Loucy (cell line): ENCODE measurements around the gene FCN2.

Experiments used
- H2AFZ ChIP-seq: fragments of 200-600 bp; sonication (generic); 2 replicates; pipeline ENCODE4 v1.6.0; 2016; ENCODE audit warnings: antibody characterized with exemption, mild to moderate bottlenecking, low read length, moderate library complexity
- H3F3A ChIP-seq: fragments of 200-600 bp; 2 replicates; pipeline ENCODE4 v1.6.0; 2016; ENCODE audit warnings: antibody characterized with exemption, low read depth, mild to moderate bottlenecking
- H3K27me3 ChIP-seq: fragments of 200-600 bp; sonication (generic); 2 replicates; pipeline ENCODE4 v1.6.1; 2014; ENCODE audit warnings: low read length, mild to moderate bottlenecking; ENCODE audit not compliant: insufficient read depth, poor library complexity, severe bottlenecking
- H3K36me3 ChIP-seq: fragments of 200-600 bp; sonication (generic); 2 replicates; pipeline ENCODE4 v1.6.1; 2016; ENCODE audit warnings: low read length; ENCODE audit not compliant: insufficient read depth
- H3K4me1 ChIP-seq: fragments of 200-600 bp; sonication (generic); 2 replicates; pipeline ENCODE4 v1.5.1; 2014; ENCODE audit warnings: low read length, mild to moderate bottlenecking; ENCODE audit not compliant: insufficient read depth, poor library complexity, severe bottlenecking
- H3K4me2 ChIP-seq: fragments of 200-600 bp; sonication (generic); 2 replicates; pipeline ENCODE4 v1.6.0; 2014; ENCODE audit warnings: antibody characterized with exemption, low read length, low read depth, mild to moderate bottlenecking; ENCODE audit not compliant: poor library complexity, severe bottlenecking
- H3K4me3 ChIP-seq: fragments of 200-600 bp; sonication (generic); 2 replicates; pipeline ENCODE4 v1.5.1; 2014; ENCODE audit warnings: low read length, mild to moderate bottlenecking, mixed read lengths; ENCODE audit not compliant: poor library complexity, severe bottlenecking
- H3K79me2 ChIP-seq: fragments of 200-600 bp; sonication (generic); 2 replicates; pipeline ENCODE4 v1.6.1; 2014; ENCODE audit warnings: low read length; ENCODE audit not compliant: insufficient read depth
- H3K9ac ChIP-seq: fragments of 200-600 bp; sonication (generic); 2 replicates; pipeline ENCODE4 v1.6.0; 2014; ENCODE audit warnings: mild to moderate bottlenecking, low read depth, low read length, moderate library complexity; ENCODE audit not compliant: poor library complexity, severe bottlenecking
- H3K9me2 ChIP-seq: fragments of 200-600 bp; sonication (generic); replicated peaks from 2 replicates; pipeline ENCODE4 v1.6.1; 2016; ENCODE audit warnings: low read depth, low read length, mixed read lengths
- H3K9me3 ChIP-seq: fragments of 200-600 bp; sonication (generic); 2 replicates; pipeline ENCODE4 v1.6.1; 2014; ENCODE audit warnings: mild to moderate bottlenecking, antibody characterized with exemption, low read length, low read depth; ENCODE audit not compliant: insufficient read depth
- H4K20me1 ChIP-seq: fragments of 200-600 bp; sonication (generic); 2 replicates; pipeline ENCODE4 v1.6.0; 2014; ENCODE audit warnings: antibody characterized with exemption, low read length, mild to moderate bottlenecking; ENCODE audit not compliant: insufficient read depth, poor library complexity, severe bottlenecking
- EZH2phosphoT487 ChIP-seq: fragments of 200-600 bp; IDR thresholded peaks from 2 replicates; pipeline ENCODE4 v1.6.1; 2018; ENCODE audit warnings: antibody characterized with exemption, mild to moderate bottlenecking, moderate library complexity, borderline replicate concordance
- TF ChIP-seq, protein P1 (sequence below): fragments of 200-600 bp; sonication (generic); conservative IDR thresholded peaks from 2 replicates; pipeline ENCODE4 v1.5.1; 2014; ENCODE audit warnings: mild to moderate bottlenecking, antibody characterized with exemption, low read length

The FCN2 gene

DNA sequence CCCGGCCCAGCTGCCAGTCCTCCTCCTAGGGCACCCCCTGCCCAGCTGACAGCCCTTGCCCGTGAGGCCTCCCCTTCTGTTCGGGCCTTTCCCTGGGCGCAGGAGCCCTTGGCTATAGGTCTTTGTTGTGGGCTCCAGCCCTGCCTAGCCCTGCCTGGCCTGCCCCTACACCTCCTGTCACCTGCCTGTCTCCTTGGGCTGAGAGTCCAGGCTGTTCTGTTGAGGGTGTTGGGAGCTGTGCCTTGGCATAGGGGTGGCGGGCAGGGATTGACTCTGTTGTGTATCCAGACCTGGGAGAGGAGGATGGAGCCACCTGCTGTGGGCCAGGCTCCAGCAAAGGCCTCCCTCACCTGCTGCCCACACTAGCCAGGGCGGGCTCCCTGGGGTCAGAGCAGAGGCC is 11.6 kb downstream of the FCN2 start:
- TF ChIP-seq EZH2phosphoT487, result no peak
- TF ChIP-seq, protein P1, sequence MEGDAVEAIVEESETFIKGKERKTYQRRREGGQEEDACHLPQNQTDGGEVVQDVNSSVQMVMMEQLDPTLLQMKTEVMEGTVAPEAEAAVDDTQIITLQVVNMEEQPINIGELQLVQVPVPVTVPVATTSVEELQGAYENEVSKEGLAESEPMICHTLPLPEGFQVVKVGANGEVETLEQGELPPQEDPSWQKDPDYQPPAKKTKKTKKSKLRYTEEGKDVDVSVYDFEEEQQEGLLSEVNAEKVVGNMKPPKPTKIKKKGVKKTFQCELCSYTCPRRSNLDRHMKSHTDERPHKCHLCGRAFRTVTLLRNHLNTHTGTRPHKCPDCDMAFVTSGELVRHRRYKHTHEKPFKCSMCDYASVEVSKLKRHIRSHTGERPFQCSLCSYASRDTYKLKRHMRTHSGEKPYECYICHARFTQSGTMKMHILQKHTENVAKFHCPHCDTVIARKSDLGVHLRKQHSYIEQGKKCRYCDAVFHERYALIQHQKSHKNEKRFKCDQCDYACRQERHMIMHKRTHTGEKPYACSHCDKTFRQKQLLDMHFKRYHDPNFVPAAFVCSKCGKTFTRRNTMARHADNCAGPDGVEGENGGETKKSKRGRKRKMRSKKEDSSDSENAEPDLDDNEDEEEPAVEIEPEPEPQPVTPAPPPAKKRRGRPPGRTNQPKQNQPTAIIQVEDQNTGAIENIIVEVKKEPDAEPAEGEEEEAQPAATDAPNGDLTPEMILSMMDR, result no peak
- no peaks in the 10 kb centered on the region for H3K27me3 ChIP-seq
- peaks cover 12% of the 10 kb centered on the region; the same call in 1 of the 2 replicates for H3K9me3 ChIP-seq
- no peak overlapping the region for H3K4me2 ChIP-seq
- H3K9me2 ChIP-seq, result no peaks in the 10 kb centered on the region
- no peaks in the 10 kb centered on the region for H4K20me1 ChIP-seq
- H3K36me3 ChIP-seq, result no peaks in the 10 kb centered on the region
- no peak overlapping the region for H2AFZ ChIP-seq
- H3K4me1 ChIP-seq, result no peaks in the 10 kb centered on the region
- no peaks in the 10 kb centered on the region for H3K79me2 ChIP-seq
- H3K9ac ChIP-seq, result no peak overlapping the region
- no peak overlapping the region for H3K4me3 ChIP-seq
- H3F3A ChIP-seq, result no peaks in the 10 kb centered on the region

DNA sequence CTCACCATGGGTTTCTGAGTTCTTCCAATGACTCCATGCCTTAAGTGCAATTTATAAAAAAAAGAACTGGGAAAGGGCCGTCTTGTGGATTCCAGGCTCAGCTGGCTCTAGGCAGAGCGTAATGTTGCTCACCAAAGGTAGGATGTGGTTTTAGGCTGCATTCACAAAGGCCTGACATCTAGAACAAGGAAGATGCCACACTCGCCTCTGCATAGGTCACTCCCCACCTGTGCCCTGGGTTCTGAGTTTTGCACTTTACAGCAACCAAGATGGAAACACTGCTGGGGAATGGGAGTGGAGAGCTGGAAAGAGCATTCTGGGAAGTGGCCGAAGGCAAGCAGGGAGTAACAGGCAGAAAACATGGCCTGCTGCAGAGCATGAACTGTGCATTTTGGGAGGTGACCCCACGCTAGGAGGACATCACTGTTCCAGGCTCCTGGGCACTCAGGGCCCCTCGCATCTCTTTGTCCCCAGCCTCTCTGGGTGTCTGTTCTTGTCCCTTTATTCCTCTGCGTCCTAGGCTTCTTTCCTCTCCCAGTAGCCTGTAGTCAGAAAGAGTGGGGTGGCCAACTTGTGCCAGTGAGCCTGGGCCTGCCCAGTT is 12.3 kb downstream of the FCN2 start:
- Histone ChIP-seq H3K27me3 (no peaks in the 10 kb centered on the region), H3K9me2 (no peaks in the 10 kb centered on the region), H3K9me3 (peaks cover 12% of the 10 kb centered on the region; the same call in 1 of the 2 replicates), H3F3A (no peaks in the 10 kb centered on the region), H3K4me3 (no peak overlapping the region), H2AFZ (no peak overlapping the region), H3K9ac (no peak overlapping the region), H3K4me1 (no peaks in the 10 kb centered on the region), H4K20me1 (no peaks in the 10 kb centered on the region), H3K4me2 (no peak overlapping the region), H3K79me2 (no peaks in the 10 kb centered on the region), H3K36me3 (no peaks in the 10 kb centered on the region)
- TF ChIP-seq EZH2phosphoT487, result no peak
- TF ChIP-seq, protein P1, result no peak

DNA sequence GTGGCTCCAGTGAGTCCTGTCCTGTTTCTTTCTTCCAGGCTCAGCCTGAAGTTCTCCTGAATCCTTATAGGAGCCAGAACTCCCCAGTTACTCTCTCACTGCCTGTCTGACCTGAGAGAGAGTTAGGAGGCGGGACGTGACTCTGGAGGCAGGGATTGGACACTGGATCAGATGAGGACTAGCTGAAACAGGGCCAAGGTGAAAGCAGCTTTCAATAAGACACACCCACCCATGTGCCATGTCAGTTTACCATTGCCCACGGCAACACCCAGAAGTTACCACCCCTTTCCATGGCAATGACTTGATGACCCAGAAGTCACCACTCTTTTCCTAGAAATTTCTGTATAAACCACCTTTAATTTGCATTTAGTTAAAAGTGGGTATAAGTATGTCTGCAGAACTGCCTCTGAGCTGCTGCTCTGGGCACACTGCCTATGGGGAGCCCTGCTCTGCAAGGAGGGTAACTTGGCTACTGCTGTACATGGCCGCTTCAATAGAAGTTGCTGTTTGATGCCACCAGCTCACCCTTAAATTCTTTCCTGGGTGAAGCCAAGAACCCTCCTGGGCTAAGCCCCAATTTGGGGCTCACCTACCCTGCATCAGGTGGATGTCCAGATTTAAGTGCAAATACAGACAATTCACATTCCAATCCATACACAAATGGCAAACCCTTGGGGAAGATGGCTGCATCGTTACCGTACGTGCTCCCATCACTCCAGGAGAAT is 13.7 kb downstream of the FCN2 start:
- no peaks in the 10 kb centered on the region for H3K79me2 ChIP-seq
- H3K9me2 ChIP-seq, result no peaks in the 10 kb centered on the region
- no peak overlapping the region for H2AFZ ChIP-seq
- H3K9ac ChIP-seq, result no peak overlapping the region
- no peak overlapping the region for H3K4me3 ChIP-seq
- TF ChIP-seq, protein P1, result no peak
- no peak for TF ChIP-seq EZH2phosphoT487
- H3K27me3 ChIP-seq, result no peaks in the 10 kb centered on the region
- no peaks in the 10 kb centered on the region for H3F3A ChIP-seq
- H3K4me1 ChIP-seq, result no peaks in the 10 kb centered on the region
- H3K4me2 ChIP-seq, result no peak overlapping the region
- H3K9me3 ChIP-seq, result peaks cover 19% of the 10 kb centered on the region; the same call in 1 of the 2 replicates
- no peaks in the 10 kb centered on the region for H3K36me3 ChIP-seq
- H4K20me1 ChIP-seq, result no peaks in the 10 kb centered on the region
